Ascending aorta (tissue), 2 donors: ENCODE results near the gene STXBP6. TPM values are rescaled to one million over a fixed set of nuclear protein-coding genes. Genes with fewer than 3 reads are reported as not detected.

Experiments
- DNase-seq, 2 donors: peaks; one replicate each; pipeline ENCODE4 v3.0.0-alpha.2; 2019; ENCODE audit warnings: low spot score in 2 of 2
- H3K27ac ChIP-seq, 2 donors: fragments of 200-600 bp; sonication (generic); one replicate each; pipeline ENCODE4 v1.5.1; 2016 to 2017; ENCODE audit warnings: mild to moderate bottlenecking in 1 of 2
- H3K27me3 ChIP-seq: fragments of 200-600 bp; sonication (generic); one replicate; pipeline ENCODE4 v1.5.1; 2017
- H3K36me3 ChIP-seq, 2 donors: fragments of 200-600 bp; sonication (generic); one replicate each; pipeline ENCODE4 v1.5.1; 2016
- H3K4me1 ChIP-seq, 2 donors: fragments of 200-600 bp; sonication (generic); one replicate each; pipeline ENCODE4 v1.5.1; 2016 to 2017; ENCODE audit warnings: mild to moderate bottlenecking in 1 of 2
- H3K4me3 ChIP-seq, 2 donors: fragments of 200-600 bp; sonication (generic); one replicate each; pipeline ENCODE4 v1.5.1; 2016 to 2017; ENCODE audit warnings: mild to moderate bottlenecking in 1 of 2
- H3K9me3 ChIP-seq, 2 donors: fragments of 200-600 bp; sonication (generic); one replicate each; pipeline ENCODE4 v1.5.1; 2016
- intact Hi-C: fragments of 100-400 bp; cut with DNase I; formaldehyde crosslinking; loops from one replicate; pipeline ENCODE4 v1.15.1; 2023
- total RNA-seq: library from RNA; depleted of rRNA; stranded (reverse); fragments of >200 nt; gene quantifications from one replicate; pipeline ENCODE4 v1.1.0, GENCODE V29; 2016
- TF ChIP-seq, protein P1 (sequence below), 3 experiments: fragments of 200-600 bp in 2 of 3; fragments of 450-650 bp in 1 of 3; sonication (generic) in 2 of 3; IDR thresholded peaks; one replicate each; pipeline ENCODE4 v1.5.1; 2016 to 2019; ENCODE audit warnings: antibody characterized with exemption in 3 of 3, mild to moderate bottlenecking in 1 of 3, moderate library complexity in 1 of 3

Gene STXBP6
- total RNA-seq, 1 donor from 2014 or later: 0.21 TPM

DNA sequence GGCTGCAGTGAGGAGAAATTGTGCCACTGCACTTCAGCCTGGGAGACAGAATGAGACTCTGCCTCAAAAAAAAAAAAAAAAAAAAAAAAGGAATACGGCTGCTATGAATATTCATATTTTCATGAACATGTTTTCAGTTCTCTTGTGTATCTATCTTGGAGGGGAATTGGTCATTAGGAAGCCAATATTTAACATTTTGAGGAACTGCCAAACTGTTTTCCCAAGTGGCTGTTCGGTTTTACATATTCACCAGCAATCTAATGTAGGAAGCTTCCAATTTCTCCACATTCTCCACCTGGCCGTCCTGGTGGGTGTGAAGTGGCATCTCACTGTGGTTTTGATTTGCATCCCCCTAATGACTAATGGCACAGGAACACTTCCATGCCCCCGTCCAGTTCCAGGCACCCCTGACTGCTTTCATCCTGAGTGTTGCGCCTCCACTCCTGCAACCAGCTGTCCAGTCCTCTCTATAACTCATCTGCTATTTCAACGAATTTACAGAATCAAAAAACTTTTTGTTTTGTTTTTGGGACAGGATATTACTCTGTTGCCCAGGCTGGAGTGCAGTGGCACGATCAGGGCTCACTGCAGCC, 5.7 kb downstream of the STXBP6 start:
- DNase-seq: no peak
- no peaks in the 10 kb centered on the region for H3K36me3 ChIP-seq
- H3K9me3 ChIP-seq: no peaks in the 10 kb centered on the region
- TF ChIP-seq, protein P1, sequence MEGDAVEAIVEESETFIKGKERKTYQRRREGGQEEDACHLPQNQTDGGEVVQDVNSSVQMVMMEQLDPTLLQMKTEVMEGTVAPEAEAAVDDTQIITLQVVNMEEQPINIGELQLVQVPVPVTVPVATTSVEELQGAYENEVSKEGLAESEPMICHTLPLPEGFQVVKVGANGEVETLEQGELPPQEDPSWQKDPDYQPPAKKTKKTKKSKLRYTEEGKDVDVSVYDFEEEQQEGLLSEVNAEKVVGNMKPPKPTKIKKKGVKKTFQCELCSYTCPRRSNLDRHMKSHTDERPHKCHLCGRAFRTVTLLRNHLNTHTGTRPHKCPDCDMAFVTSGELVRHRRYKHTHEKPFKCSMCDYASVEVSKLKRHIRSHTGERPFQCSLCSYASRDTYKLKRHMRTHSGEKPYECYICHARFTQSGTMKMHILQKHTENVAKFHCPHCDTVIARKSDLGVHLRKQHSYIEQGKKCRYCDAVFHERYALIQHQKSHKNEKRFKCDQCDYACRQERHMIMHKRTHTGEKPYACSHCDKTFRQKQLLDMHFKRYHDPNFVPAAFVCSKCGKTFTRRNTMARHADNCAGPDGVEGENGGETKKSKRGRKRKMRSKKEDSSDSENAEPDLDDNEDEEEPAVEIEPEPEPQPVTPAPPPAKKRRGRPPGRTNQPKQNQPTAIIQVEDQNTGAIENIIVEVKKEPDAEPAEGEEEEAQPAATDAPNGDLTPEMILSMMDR (IDR thresholded peaks at IDR 0.05): no peak
- no peak overlapping the region for H3K27ac ChIP-seq
- H3K4me3 ChIP-seq: no peak overlapping the region
- intact Hi-C loops: no loop called here
- H3K27me3 ChIP-seq: no peaks in the 10 kb centered on the region
- no peaks in the 10 kb centered on the region for H3K4me1 ChIP-seq

DNA sequence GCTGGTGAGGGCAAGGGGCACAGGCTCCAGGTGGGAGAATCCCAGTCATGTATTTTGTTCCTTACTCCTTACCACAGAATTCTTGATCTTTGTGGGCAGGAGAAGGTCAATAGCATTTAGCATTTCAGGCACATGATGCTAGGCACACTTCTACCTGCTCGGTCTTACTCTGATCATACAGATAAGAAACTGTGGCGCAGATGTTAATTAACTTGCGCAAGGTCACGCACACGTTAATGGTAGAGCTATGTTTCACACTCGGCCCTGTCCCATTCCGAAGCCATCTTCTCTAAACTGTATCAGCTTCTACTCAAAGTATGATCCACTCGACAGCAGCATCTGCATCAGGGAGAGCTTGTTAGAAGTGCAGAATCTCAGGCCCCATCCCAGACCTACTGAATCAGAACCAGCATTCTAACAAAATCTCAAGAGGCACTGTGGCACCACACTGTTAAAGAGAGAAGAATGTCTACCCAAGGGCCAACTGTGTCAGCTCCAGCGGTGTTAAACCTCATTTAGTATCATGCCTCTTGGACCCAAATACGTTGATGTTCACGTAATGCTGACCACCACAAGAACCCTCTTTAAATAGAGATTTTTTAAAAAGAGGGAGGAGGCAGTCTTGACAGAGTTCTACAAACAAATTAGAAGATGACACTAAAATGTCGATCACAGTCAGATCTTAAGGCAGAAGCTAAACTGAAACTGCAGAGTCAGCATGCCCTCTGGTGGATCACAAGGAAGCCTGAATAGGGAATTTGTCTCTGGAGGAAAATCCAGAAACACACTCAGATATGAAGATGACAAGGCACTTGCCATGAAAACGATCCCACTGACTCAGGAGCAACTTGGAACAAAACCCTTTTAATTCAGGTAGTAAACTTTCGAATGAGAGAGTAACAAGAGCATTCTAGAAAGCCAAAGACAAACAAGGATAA, 7.3 kb downstream of the STXBP6 start:
- intact Hi-C loops: no loop called here
- TF ChIP-seq, protein P1 (IDR thresholded peaks at IDR 0.05): no peak
- Histone ChIP-seq H3K4me1 (no peaks in the 10 kb centered on the region), H3K27ac (no peak overlapping the region), H3K36me3 (no peaks in the 10 kb centered on the region), H3K27me3 (no peaks in the 10 kb centered on the region), H3K9me3 (no peaks in the 10 kb centered on the region), H3K4me3 (no peak overlapping the region)
- no peak for DNase-seq

DNA sequence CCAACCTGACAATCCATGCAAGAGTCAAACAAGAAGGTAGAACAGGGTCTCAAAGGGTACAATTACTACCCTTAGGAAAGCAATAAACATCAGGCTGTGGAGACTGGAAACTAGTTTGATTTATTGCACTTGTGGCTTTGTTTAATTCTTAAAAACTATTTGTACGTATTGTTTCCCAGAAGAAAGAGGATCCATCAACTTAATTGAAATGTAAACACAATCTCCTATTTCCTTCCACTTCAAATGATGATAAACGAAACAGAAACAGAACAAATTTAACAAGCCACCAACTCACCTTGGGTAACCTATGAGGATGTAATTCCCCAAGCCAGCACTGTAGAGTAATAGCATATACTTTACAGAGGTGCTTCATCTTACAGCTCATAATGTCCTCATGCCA, 8.0 kb downstream of the STXBP6 start:
- H3K4me3 ChIP-seq: no peak overlapping the region
- H3K27me3 ChIP-seq: no peaks in the 10 kb centered on the region
- intact Hi-C loops: no loop called here
- no peak overlapping the region for H3K27ac ChIP-seq
- H3K36me3 ChIP-seq: no peaks in the 10 kb centered on the region
- H3K9me3 ChIP-seq: no peaks in the 10 kb centered on the region
- DNase-seq: no peak
- TF ChIP-seq, protein P1 (IDR thresholded peaks at IDR 0.05): no peak
- no peaks in the 10 kb centered on the region for H3K4me1 ChIP-seq

DNA sequence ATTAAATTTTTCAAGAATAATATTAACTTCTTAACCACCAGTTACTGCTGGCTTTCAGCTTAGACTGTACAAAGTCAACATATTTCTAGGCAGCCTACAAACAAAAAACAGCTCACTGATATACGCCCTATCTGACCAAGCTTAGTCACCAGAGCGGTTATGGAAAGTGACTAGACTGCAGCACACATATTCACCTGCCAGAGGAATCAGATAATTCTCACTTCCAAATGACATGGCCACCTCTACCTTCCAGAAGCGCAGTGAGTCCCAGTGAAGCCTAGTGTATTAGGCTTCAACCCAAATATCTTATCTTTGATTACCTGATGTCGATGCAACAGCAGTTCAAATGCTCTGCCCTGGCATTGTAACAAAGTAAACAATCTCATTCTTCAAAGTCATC, 8.5 kb downstream of the STXBP6 start:
- no peaks in the 10 kb centered on the region for H3K4me1 ChIP-seq
- no peaks in the 10 kb centered on the region for H3K9me3 ChIP-seq
- intact Hi-C loops: no loop called here
- TF ChIP-seq, protein P1 (IDR thresholded peaks at IDR 0.05): no peak
- no peak overlapping the region for H3K4me3 ChIP-seq
- H3K27me3 ChIP-seq: no peaks in the 10 kb centered on the region
- no peaks in the 10 kb centered on the region for H3K36me3 ChIP-seq
- no peak overlapping the region for H3K27ac ChIP-seq
- no peak for DNase-seq

- DNase-seq: no peak
- Histone ChIP-seq H3K27me3 (no peaks in the 10 kb centered on the region), H3K4me3 (no peak overlapping the region), H3K9me3 (no peaks in the 10 kb centered on the region), H3K27ac (no peak overlapping the region), H3K36me3 (no peaks in the 10 kb centered on the region), H3K4me1 (no peaks in the 10 kb centered on the region)
- intact Hi-C loops: no loop called here
- TF ChIP-seq, protein P1 (IDR thresholded peaks at IDR 0.05): no peak
These were observed 10.0 kb downstream of the STXBP6 start for GRCh38 chr14:25039933-25040332.
